Measurements from ENCODE around the gene CH25H. TPM values are rescaled to one million over a fixed set of nuclear protein-coding genes. Genes with fewer than 3 reads are reported as not detected.

The CH25H gene
- total RNA-seq, 1 donor from 2014 or later: not detected

- DNase-seq (ENCODE audit: extremely low spot score, unreplicated experiment): no peak
- TF ChIP-seq CTCF (IDR thresholded peaks at IDR 0.05): no peak
- Mint-ChIP-seq H3K4me1 (ENCODE audit: unreplicated experiment) (peaks cover 2% of the 10 kb centered on the region), H3K27me3 (ENCODE audit: unreplicated experiment) (no peaks in the 10 kb centered on the region), H3K27ac (ENCODE audit: unreplicated experiment) (no peak overlapping the region), H3K9me3 (ENCODE audit: unreplicated experiment) (no peaks in the 10 kb centered on the region), H3K4me3 (ENCODE audit: unreplicated experiment) (no peak overlapping the region), H3K36me3 (ENCODE audit: unreplicated experiment) (peaks cover 28% of the 10 kb centered on the region)
These were observed 21.8 kb upstream of the CH25H start for GRCh38 chr10:89228962-89229361.

DNA sequence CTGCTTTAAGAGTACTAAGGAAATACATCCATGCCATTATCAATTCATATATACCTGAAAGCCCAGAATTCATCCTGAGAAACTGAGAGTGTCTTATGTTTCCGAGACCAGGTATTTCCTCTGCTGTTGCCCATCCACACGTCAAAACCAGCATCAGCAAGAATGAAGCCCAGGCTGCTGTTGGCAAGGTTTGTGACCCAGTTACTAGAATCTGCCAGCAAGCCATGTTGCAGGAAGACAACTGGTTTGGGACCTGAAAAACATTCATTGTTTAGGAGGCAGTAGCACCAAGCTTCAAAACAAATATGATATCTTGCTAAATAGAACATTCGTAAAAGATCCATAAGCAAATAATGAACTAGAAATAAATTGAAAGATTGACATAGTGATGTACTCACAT is 21.0 kb upstream of the CH25H start:
- Mint-ChIP-seq H3K9me3 (ENCODE audit: unreplicated experiment) (no peaks in the 10 kb centered on the region), H3K36me3 (ENCODE audit: unreplicated experiment) (peaks cover 34% of the 10 kb centered on the region), H3K4me1 (ENCODE audit: unreplicated experiment) (peaks cover under 1% of the 10 kb centered on the region), H3K27me3 (ENCODE audit: unreplicated experiment) (no peaks in the 10 kb centered on the region), H3K4me3 (ENCODE audit: unreplicated experiment) (no peak overlapping the region), H3K27ac (ENCODE audit: unreplicated experiment) (no peak overlapping the region)
- DNase-seq (ENCODE audit: extremely low spot score, unreplicated experiment): no peak
- no peak for TF ChIP-seq CTCF (IDR thresholded peaks at IDR 0.05)

DNA sequence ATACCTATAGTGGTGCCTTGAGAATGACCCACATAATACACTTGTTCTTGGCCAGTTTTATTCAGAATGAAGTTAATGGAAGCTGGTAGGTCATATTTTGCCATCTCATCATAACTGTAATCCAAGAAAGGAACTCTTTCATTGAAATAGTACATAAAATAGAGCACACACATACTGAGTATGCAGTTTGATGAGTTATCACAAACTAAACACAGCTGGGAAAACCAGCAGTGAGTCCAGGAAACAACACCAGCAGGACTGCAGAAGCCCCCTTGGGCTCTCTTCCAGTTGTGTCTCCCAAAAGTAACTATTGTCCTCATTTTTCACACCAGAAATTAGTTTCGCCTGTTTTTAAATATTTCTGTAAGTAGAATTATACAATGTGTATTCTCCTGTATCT is 19.8 kb upstream of the CH25H start:
- Mint-ChIP-seq H3K36me3 (ENCODE audit: unreplicated experiment) (peaks cover 36% of the 10 kb centered on the region), H3K4me3 (ENCODE audit: unreplicated experiment) (no peak overlapping the region), H3K4me1 (ENCODE audit: unreplicated experiment) (no peaks in the 10 kb centered on the region), H3K9me3 (ENCODE audit: unreplicated experiment) (no peaks in the 10 kb centered on the region), H3K27ac (ENCODE audit: unreplicated experiment) (no peak overlapping the region), H3K27me3 (ENCODE audit: unreplicated experiment) (no peaks in the 10 kb centered on the region)
- TF ChIP-seq CTCF (IDR thresholded peaks at IDR 0.05): no peak
- DNase-seq (ENCODE audit: extremely low spot score, unreplicated experiment): no peak

DNA sequence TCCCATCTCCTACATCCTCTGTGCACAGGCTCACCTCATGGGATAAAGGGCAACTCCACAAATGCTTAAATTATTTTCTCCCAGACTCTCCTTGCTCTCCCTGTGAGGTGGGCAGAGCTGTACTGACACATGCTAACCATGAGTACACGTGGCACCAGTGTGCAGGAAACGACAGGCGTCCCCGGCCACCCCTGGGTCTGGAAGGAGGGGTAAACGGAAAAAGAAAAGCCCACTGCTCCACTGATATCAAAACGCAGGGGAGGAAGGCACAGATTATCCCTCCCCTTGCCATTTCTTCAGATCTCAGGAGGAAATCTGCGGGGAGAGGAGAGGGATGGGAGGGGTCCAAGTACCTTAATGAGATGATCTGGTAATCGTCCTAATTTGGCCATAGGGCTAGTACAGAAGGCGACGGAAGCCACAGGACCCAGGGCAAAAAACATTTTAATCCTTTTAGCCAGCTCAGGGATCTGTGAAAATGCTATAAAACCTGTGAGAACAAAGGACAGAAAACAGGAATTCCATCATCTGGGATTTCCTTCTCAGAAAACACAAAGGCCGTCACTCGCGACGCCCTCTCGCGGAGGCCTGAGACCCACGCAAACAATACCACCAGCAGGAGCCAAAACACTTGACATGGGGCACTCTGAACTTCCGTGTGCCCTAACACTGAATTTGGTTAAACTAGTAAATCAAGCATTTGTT is 17.8 kb upstream of the CH25H start:
- DNase-seq (ENCODE audit: extremely low spot score, unreplicated experiment): no peak
- TF ChIP-seq CTCF (IDR thresholded peaks at IDR 0.05): no peak
- H3K27ac Mint-ChIP-seq (ENCODE audit: unreplicated experiment): no peak overlapping the region
- H3K4me1 Mint-ChIP-seq (ENCODE audit: unreplicated experiment): no peaks in the 10 kb centered on the region
- H3K4me3 Mint-ChIP-seq (ENCODE audit: unreplicated experiment): no peak overlapping the region
- H3K36me3 Mint-ChIP-seq (ENCODE audit: unreplicated experiment): peaks cover 33% of the 10 kb centered on the region
- no peaks in the 10 kb centered on the region for H3K9me3 Mint-ChIP-seq (ENCODE audit: unreplicated experiment)
- H3K27me3 Mint-ChIP-seq (ENCODE audit: unreplicated experiment): no peaks in the 10 kb centered on the region

DNA sequence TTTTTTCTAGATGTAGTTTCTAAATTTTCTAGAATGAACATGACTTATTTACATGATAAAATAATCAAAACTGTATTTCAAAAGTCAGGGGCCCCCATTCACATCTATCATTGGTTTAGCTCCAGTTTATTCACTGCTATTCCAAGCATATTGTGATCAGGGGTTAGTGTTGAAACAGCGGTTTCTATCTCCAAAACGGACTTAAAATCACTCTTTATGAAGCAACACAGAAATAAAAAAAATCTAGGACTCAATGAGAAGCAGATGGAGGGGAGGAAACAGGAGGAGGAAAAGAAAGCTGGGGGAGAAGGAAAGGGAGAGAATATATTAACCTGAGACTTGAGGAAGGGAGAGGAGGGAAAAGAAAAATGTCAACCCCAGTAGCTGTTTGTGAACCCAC is 14.8 kb upstream of the CH25H start:
- Mint-ChIP-seq H3K36me3 (ENCODE audit: unreplicated experiment) (peaks cover 24% of the 10 kb centered on the region), H3K9me3 (ENCODE audit: unreplicated experiment) (no peaks in the 10 kb centered on the region), H3K4me3 (ENCODE audit: unreplicated experiment) (no peak overlapping the region), H3K27ac (ENCODE audit: unreplicated experiment) (no peak overlapping the region), H3K4me1 (ENCODE audit: unreplicated experiment) (peaks cover 7% of the 10 kb centered on the region), H3K27me3 (ENCODE audit: unreplicated experiment) (no peaks in the 10 kb centered on the region)
- TF ChIP-seq CTCF (IDR thresholded peaks at IDR 0.05): no peak
- no peak for DNase-seq (ENCODE audit: extremely low spot score, unreplicated experiment)
